BE2C (cell line): Measurements from ENCODE around the gene PSMD3.
A peak's percentile ranks its signal among the peaks of the same experiment; 100 is the strongest.
"Not testable (repeated sequence)": the region's sequence is repeated elsewhere in the genome, so short reads cannot be mapped to it uniquely, and the experiment has no call there.

Experiments
- DNase-seq: peaks from one replicate; pipeline ENCODE4 v3.0.0-alpha.2; 2020
- H3K27me3 ChIP-seq: fragments of 250-450 bp; sonication (Bioruptor Pico); 2 replicates; pipeline ENCODE4 v1.5.1; 2020; ENCODE audit warnings: mild to moderate bottlenecking
- H3K36me3 ChIP-seq: fragments of 250-450 bp; sonication (Bioruptor Pico); 2 replicates; pipeline ENCODE4 v1.5.1; 2020; ENCODE audit warnings: mild to moderate bottlenecking
- H3K4me1 ChIP-seq: fragments of 250-450 bp; sonication (Bioruptor Pico); 2 replicates; pipeline ENCODE4 v1.5.1; 2020
- H3K4me3 ChIP-seq: 2 replicates; pipeline ENCODE4 v1.5.1; 2011; ENCODE audit warnings: low read depth, low read length
- H3K9me3 ChIP-seq: fragments of 250-450 bp; sonication (Bioruptor Pico); 2 replicates; pipeline ENCODE4 v1.5.1; 2020
- CTCF ChIP-seq: IDR thresholded peaks from 2 replicates; pipeline ENCODE4 v1.5.1; 2012; ENCODE audit warnings: mild to moderate bottlenecking, low read depth, low read length

PSMD3 gene

GRCh38 chr17:39946551-39947330 is 33.9 kb upstream of the PSMD3 start:
- no peak for TF ChIP-seq CTCF
- Histone ChIP-seq H3K4me3 (no peak overlapping the region), H3K27me3 (no peaks in the 10 kb centered on the region), H3K4me1 (no peaks in the 10 kb centered on the region), H3K9me3 (no peaks in the 10 kb centered on the region), H3K36me3 (no peaks in the 10 kb centered on the region)
- DNase-seq: no peak

- DNase-seq, H3K27me3 ChIP-seq, H3K9me3 ChIP-seq, H3K4me1 ChIP-seq, H3K4me3 ChIP-seq, H3K36me3 ChIP-seq: not testable (repeated sequence)
Measured at GRCh38 chr17:39948489-39948828, 32.1 kb upstream of the PSMD3 start.

- no peaks in the 10 kb centered on the region for H3K27me3 ChIP-seq
- H3K4me3 ChIP-seq: no peak overlapping the region
- TF ChIP-seq CTCF: no peak
- H3K36me3 ChIP-seq: no peaks in the 10 kb centered on the region
- H3K9me3 ChIP-seq: no peaks in the 10 kb centered on the region
- H3K4me1 ChIP-seq: peaks cover 5% of the 10 kb centered on the region; the same call in 1 of the 2 replicates
- DNase-seq: no peak
Measured at GRCh38 chr17:39949028-39949427, 31.6 kb upstream of the PSMD3 start.

GRCh38 chr17:39950871-39951348 is 29.7 kb upstream of the PSMD3 start:
- TF ChIP-seq CTCF: no peak
- Histone ChIP-seq H3K9me3 (no peaks in the 10 kb centered on the region), H3K36me3 (no peaks in the 10 kb centered on the region), H3K4me3 (no peak overlapping the region), H3K27me3 (no peaks in the 10 kb centered on the region), H3K4me1 (peaks cover 5% of the 10 kb centered on the region; the same call in 1 of the 2 replicates)
- DNase-seq: peak; percentile 36

- Histone ChIP-seq H3K4me1 (peaks cover 5% of the 10 kb centered on the region; the same call in 1 of the 2 replicates), H3K36me3 (no peaks in the 10 kb centered on the region), H3K4me3 (peak overlapping the region; percentile 12), H3K27me3 (no peaks in the 10 kb centered on the region), H3K9me3 (no peaks in the 10 kb centered on the region)
- TF ChIP-seq CTCF: no peak
- DNase-seq: no peak
Measured at GRCh38 chr17:39951924-39952679, 28.5 kb upstream of the PSMD3 start.

GRCh38 chr17:39952680-39953470 is 27.7 kb upstream of the PSMD3 start:
- DNase-seq: peak; percentile 99
- Histone ChIP-seq H3K36me3 (no peaks in the 10 kb centered on the region), H3K4me1 (peaks cover 5% of the 10 kb centered on the region; the same call in 1 of the 2 replicates), H3K9me3 (no peaks in the 10 kb centered on the region), H3K27me3 (no peaks in the 10 kb centered on the region), H3K4me3 (peak overlapping the region; percentile 42)
- no peak for TF ChIP-seq CTCF
